Regular cardiac myocyte (primary cell): ENCODE measurements around the gene FGFR4. TPM values are rescaled to one million over a fixed set of nuclear protein-coding genes. Genes with fewer than 3 reads are reported as not detected.

Experiments used
- total RNA-seq: library from RNA; depleted of rRNA; stranded (reverse); fragments of >200 nt; gene quantifications from 2 replicates; pipeline ENCODE4 v1.2.3, GENCODE V29; 2014

FGFR4 gene
- 0.56 and 1.9 TPM in 2 replicates for total RNA-seq

DNA sequence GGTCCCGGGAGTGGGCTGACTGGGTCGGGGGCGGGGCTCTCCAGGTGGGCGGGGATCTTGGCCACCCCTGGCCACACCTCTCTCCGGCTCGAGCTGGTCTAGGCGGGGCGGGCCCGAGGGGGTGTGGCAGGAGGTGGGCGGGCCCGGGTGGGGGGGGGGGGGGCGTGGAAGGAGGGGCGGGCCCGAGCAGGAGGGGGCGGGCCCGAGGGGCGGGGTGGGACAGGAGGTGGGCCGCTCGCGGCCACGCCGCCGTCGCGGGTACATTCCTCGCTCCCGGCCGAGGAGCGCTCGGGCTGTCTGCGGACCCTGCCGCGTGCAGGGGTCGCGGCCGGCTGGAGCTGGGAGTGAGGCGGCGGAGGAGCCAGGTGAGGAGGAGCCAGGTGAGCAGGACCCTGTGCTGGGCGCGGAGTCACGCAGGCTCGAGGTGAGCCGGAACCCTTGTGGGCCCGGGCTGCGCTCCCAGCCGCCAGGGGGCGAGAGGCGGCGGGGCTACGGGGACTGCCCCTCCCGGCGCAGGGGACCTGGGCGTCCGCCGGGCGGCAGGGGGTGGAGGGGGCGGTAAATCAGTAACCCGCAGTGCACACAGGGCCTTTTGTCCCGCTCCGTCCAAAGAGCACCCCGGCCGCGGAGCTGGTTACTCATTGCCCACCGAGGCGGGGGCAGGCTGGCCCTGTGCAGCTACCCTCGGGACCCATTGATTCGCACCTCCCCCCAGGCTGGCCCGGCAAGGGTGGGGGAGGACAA, at the start of gene FGFR4:
TSS of gene FGFR4 (plus strand) at position 262 of the 744 bp plus-strand sequence. CDS start 2,688 bp downstream, outside the sequence.

DNA sequence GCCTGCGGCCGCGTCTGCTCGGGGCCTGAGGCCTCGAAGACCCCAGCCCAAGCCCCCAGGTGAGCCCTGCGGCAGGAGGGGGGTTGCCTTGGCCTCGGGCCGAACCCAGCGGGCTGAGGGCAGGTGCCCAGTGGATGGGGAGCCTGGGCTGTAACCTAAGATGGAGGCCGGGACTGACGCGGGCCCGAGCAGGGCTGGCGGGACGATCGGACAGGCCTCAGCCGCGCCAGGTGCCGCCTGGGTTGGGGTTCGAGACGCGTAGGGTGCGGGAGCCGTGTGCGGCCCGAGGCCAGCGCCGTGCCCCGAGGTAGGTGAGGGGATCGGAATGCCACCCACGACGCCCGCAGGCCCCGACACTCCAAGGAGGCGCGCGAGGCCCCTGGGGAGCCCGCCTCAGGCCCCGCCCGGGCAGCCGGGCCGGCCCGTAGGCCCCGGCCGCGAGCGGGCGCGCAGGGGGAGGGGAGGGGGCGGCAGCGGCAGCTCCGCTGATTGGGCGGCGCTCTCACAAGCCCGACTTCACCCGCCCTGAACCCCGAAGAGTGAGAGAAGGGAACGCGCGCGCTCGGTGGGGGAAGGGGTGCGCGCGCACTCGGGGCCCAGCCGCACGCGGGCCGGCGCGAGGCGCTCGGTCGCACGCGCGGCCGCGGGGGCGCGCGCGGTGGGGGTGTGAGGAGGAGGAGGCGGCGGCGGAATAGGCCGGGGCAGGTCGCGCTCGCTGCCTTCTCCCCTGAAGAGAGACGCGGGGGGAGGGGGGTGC, 46.6 kb downstream of the FGFR4 start, which contains the start of gene NSD1:
TSS of gene NSD1 (plus strand) at position 678 of the 757 bp plus-strand sequence. CDS start 1,331 bp downstream, outside the sequence.

Other genes starting within 250 kb of the FGFR4 start
- not detected in 2 replicates for gene HK3, start 187.6 kb upstream of the FGFR4 start, total RNA-seq
- gene UIMC1, start 80.1 kb upstream of the FGFR4 start, total RNA-seq: 33.4 and 51.3 TPM in 2 replicates
- gene ZNF346, start 64.2 kb upstream of the FGFR4 start, total RNA-seq: 12.7 and 13.2 TPM in 2 replicates
- gene NSD1, start 46.9 kb downstream of the FGFR4 start, total RNA-seq: 39.5 and 41.7 TPM in 2 replicates
- 18.3 and 24.9 TPM in 2 replicates for gene RAB24, start 216.8 kb downstream of the FGFR4 start, total RNA-seq
- gene PRELID1, start 216.9 kb downstream of the FGFR4 start, total RNA-seq: 68.5 and 167 TPM in 2 replicates
- gene MXD3, start 225.0 kb downstream of the FGFR4 start, total RNA-seq: 3.7 and 15.7 TPM in 2 replicates